ENCODE data around the gene DPP10.

The DPP10 gene

GRCh38 chr2:115691409-115691808 lies 1249.0 kb downstream of the DPP10 start:
- no peaks in the 10 kb centered on the region for H3K4me1 Mint-ChIP-seq (ENCODE audit: low read depth)
- no peak overlapping the region for H3K27ac Mint-ChIP-seq
- peaks cover 18% of the 10 kb centered on the region for H3K9me3 Mint-ChIP-seq
- no peaks in the 10 kb centered on the region for H3K36me3 Mint-ChIP-seq (ENCODE audit: low read depth)
- no peaks in the 10 kb centered on the region for H3K27me3 Mint-ChIP-seq (ENCODE audit: low read depth)
- no peak overlapping the region for H3K4me3 Mint-ChIP-seq

- peaks cover 14% of the 10 kb centered on the region for H3K9me3 Mint-ChIP-seq
- H3K36me3 Mint-ChIP-seq (ENCODE audit: low read depth), result no peaks in the 10 kb centered on the region
- no peaks in the 10 kb centered on the region for H3K4me1 Mint-ChIP-seq (ENCODE audit: low read depth)
- H3K27ac Mint-ChIP-seq, result no peak overlapping the region
- no peaks in the 10 kb centered on the region for H3K27me3 Mint-ChIP-seq (ENCODE audit: low read depth)
- H3K4me3 Mint-ChIP-seq, result no peak overlapping the region
These were observed 1252.2 kb downstream of the DPP10 start for GRCh38 chr2:115694651-115695050.

- no peak overlapping the region for H3K27ac Mint-ChIP-seq
- H3K36me3 Mint-ChIP-seq (ENCODE audit: low read depth), result no peaks in the 10 kb centered on the region
- H3K27me3 Mint-ChIP-seq (ENCODE audit: low read depth), result no peaks in the 10 kb centered on the region
- no peak overlapping the region for H3K4me3 Mint-ChIP-seq
- peaks cover 37% of the 10 kb centered on the region for H3K9me3 Mint-ChIP-seq
- no peaks in the 10 kb centered on the region for H3K4me1 Mint-ChIP-seq (ENCODE audit: low read depth)
These were observed 1290.8 kb downstream of the DPP10 start for GRCh38 chr2:115733190-115733775.

- Mint-ChIP-seq H3K4me3 (no peak overlapping the region), H3K36me3 (ENCODE audit: low read depth) (no peaks in the 10 kb centered on the region), H3K27me3 (ENCODE audit: low read depth) (no peaks in the 10 kb centered on the region), H3K9me3 (peaks cover 26% of the 10 kb centered on the region), H3K4me1 (ENCODE audit: low read depth) (no peaks in the 10 kb centered on the region), H3K27ac (no peak overlapping the region)
These were observed 1295.7 kb downstream of the DPP10 start for GRCh38 chr2:115738111-115738510.

- peaks cover 26% of the 10 kb centered on the region for H3K9me3 Mint-ChIP-seq
- no peaks in the 10 kb centered on the region for H3K4me1 Mint-ChIP-seq (ENCODE audit: low read depth)
- H3K4me3 Mint-ChIP-seq, result no peak overlapping the region
- H3K27ac Mint-ChIP-seq, result no peak overlapping the region
- H3K36me3 Mint-ChIP-seq (ENCODE audit: low read depth), result no peaks in the 10 kb centered on the region
- no peaks in the 10 kb centered on the region for H3K27me3 Mint-ChIP-seq (ENCODE audit: low read depth)
These were observed 1297.1 kb downstream of the DPP10 start for GRCh38 chr2:115739574-115739973.

GRCh38 chr2:115746151-115746550 lies 1303.7 kb downstream of the DPP10 start:
- no peaks in the 10 kb centered on the region for H3K4me1 Mint-ChIP-seq (ENCODE audit: low read depth)
- no peak overlapping the region for H3K4me3 Mint-ChIP-seq
- no peak overlapping the region for H3K27ac Mint-ChIP-seq
- no peaks in the 10 kb centered on the region for H3K27me3 Mint-ChIP-seq (ENCODE audit: low read depth)
- H3K36me3 Mint-ChIP-seq (ENCODE audit: low read depth), result no peaks in the 10 kb centered on the region
- peaks cover 18% of the 10 kb centered on the region for H3K9me3 Mint-ChIP-seq

- Mint-ChIP-seq H3K4me1 (ENCODE audit: low read depth) (no peaks in the 10 kb centered on the region), H3K36me3 (ENCODE audit: low read depth) (no peaks in the 10 kb centered on the region)
These were observed 1314.8 kb downstream of the DPP10 start for GRCh38 chr2:115757286-115757685.

GRCh38 chr2:115763601-115764000 lies 1321.2 kb downstream of the DPP10 start:
- Mint-ChIP-seq H3K36me3 (ENCODE audit: low read depth) (no peaks in the 10 kb centered on the region), H3K9me3 (peaks cover 4% of the 10 kb centered on the region), H3K4me1 (ENCODE audit: low read depth) (no peaks in the 10 kb centered on the region), H3K27ac (no peak overlapping the region), H3K4me3 (no peak overlapping the region), H3K27me3 (ENCODE audit: low read depth) (no peaks in the 10 kb centered on the region)

More at GRCh38 chr2:115757286-115757685, 1314.8 kb downstream of the DPP10 start:
- no peaks in the 10 kb centered on the region for H3K27me3 Mint-ChIP-seq (ENCODE audit: low read depth)
- H3K27ac Mint-ChIP-seq, result no peak overlapping the region
- no peak overlapping the region for H3K4me3 Mint-ChIP-seq
- H3K9me3 Mint-ChIP-seq, result peaks cover 12% of the 10 kb centered on the region

- no peak overlapping the region for H3K4me3 Mint-ChIP-seq
- H3K4me1 Mint-ChIP-seq (ENCODE audit: low read depth), result no peaks in the 10 kb centered on the region
- peaks cover 5% of the 10 kb centered on the region for H3K9me3 Mint-ChIP-seq
- H3K27ac Mint-ChIP-seq, result no peak overlapping the region
- no peaks in the 10 kb centered on the region for H3K27me3 Mint-ChIP-seq (ENCODE audit: low read depth)
- H3K36me3 Mint-ChIP-seq (ENCODE audit: low read depth), result no peaks in the 10 kb centered on the region
These were observed 1329.1 kb downstream of the DPP10 start for GRCh38 chr2:115771516-115771915.

- H3K4me1 Mint-ChIP-seq (ENCODE audit: low read depth), result no peaks in the 10 kb centered on the region
- no peaks in the 10 kb centered on the region for H3K27me3 Mint-ChIP-seq (ENCODE audit: low read depth)
- H3K9me3 Mint-ChIP-seq, result peaks cover 7% of the 10 kb centered on the region
- no peak overlapping the region for H3K4me3 Mint-ChIP-seq
- H3K36me3 Mint-ChIP-seq (ENCODE audit: low read depth), result no peaks in the 10 kb centered on the region
- no peak overlapping the region for H3K27ac Mint-ChIP-seq
These were observed 1331.9 kb downstream of the DPP10 start for GRCh38 chr2:115774361-115774760.

GRCh38 chr2:115779085-115779632 lies 1336.7 kb downstream of the DPP10 start:
- Mint-ChIP-seq H3K9me3 (peaks cover 15% of the 10 kb centered on the region), H3K27ac (no peak overlapping the region), H3K27me3 (ENCODE audit: low read depth) (no peaks in the 10 kb centered on the region), H3K4me1 (ENCODE audit: low read depth) (no peaks in the 10 kb centered on the region), H3K36me3 (ENCODE audit: low read depth) (no peaks in the 10 kb centered on the region), H3K4me3 (no peak overlapping the region)

- Mint-ChIP-seq H3K4me3 (no peak overlapping the region), H3K9me3 (peaks cover 30% of the 10 kb centered on the region), H3K4me1 (ENCODE audit: low read depth) (no peaks in the 10 kb centered on the region), H3K36me3 (ENCODE audit: low read depth) (no peaks in the 10 kb centered on the region), H3K27ac (no peak overlapping the region), H3K27me3 (ENCODE audit: low read depth) (no peaks in the 10 kb centered on the region)
These were observed 1339.8 kb downstream of the DPP10 start for GRCh38 chr2:115782286-115782685.

GRCh38 chr2:115796078-115796477 lies 1353.6 kb downstream of the DPP10 start:
- peaks cover 22% of the 10 kb centered on the region for H3K9me3 Mint-ChIP-seq
- H3K4me1 Mint-ChIP-seq (ENCODE audit: low read depth), result no peaks in the 10 kb centered on the region
- no peaks in the 10 kb centered on the region for H3K36me3 Mint-ChIP-seq (ENCODE audit: low read depth)
- H3K27me3 Mint-ChIP-seq (ENCODE audit: low read depth), result no peaks in the 10 kb centered on the region
- H3K27ac Mint-ChIP-seq, result no peak overlapping the region
- no peak overlapping the region for H3K4me3 Mint-ChIP-seq

GRCh38 chr2:115807276-115807675 lies 1364.8 kb downstream of the DPP10 start:
- Mint-ChIP-seq H3K4me3 (no peak overlapping the region), H3K9me3 (peaks cover 29% of the 10 kb centered on the region), H3K27ac (no peak overlapping the region), H3K36me3 (ENCODE audit: low read depth) (no peaks in the 10 kb centered on the region), H3K27me3 (ENCODE audit: low read depth) (no peaks in the 10 kb centered on the region), H3K4me1 (ENCODE audit: low read depth) (no peaks in the 10 kb centered on the region)

GRCh38 chr2:115825912-115826311 lies 1383.5 kb downstream of the DPP10 start:
- Mint-ChIP-seq H3K9me3 (peaks cover 11% of the 10 kb centered on the region), H3K27ac (no peak overlapping the region), H3K27me3 (ENCODE audit: low read depth) (no peaks in the 10 kb centered on the region), H3K4me3 (no peak overlapping the region), H3K36me3 (ENCODE audit: low read depth) (no peaks in the 10 kb centered on the region), H3K4me1 (ENCODE audit: low read depth) (no peaks in the 10 kb centered on the region)

GRCh38 chr2:115833196-115833595 lies 1390.8 kb downstream of the DPP10 start:
- H3K4me3 Mint-ChIP-seq, result no peak overlapping the region
- H3K9me3 Mint-ChIP-seq, result peaks cover 15% of the 10 kb centered on the region
- no peaks in the 10 kb centered on the region for H3K36me3 Mint-ChIP-seq (ENCODE audit: low read depth)
- H3K27me3 Mint-ChIP-seq (ENCODE audit: low read depth), result no peaks in the 10 kb centered on the region
- H3K27ac Mint-ChIP-seq, result no peak overlapping the region
- no peaks in the 10 kb centered on the region for H3K4me1 Mint-ChIP-seq (ENCODE audit: low read depth)
